Activated CD8-positive, alpha-beta memory T cell treated with anti-CD3 and anti-CD28 coated beads, Interleukin-2, amount 50 U/mL, for 48 hours (primary cell): Measurements from ENCODE around the gene USP46.
A peak's percentile ranks its signal among the peaks of the same experiment; 100 is the strongest.

Source experiments
- DNase-seq: peaks from one replicate; pipeline ENCODE4 v3.0.0-alpha.2; 2020

Gene USP46

GRCh38 chr4:52659001-52659721 is at the start of gene USP46:
TSS of gene USP46 (minus strand) at chr4:52659301. CDS start at chr4:52659150, 151 bp downstream.
- DNase-seq = peak; percentile 77

GRCh38 chr4:52704661-52705060 is 45.6 kb upstream of the USP46 start:
- no peak for DNase-seq

GRCh38 chr4:52704133-52704532 is 45.0 kb upstream of the USP46 start:
- no peak for DNase-seq

GRCh38 chr4:52701207-52701606 is 42.1 kb upstream of the USP46 start:
- no peak for DNase-seq

- DNase-seq = no peak
Measured at GRCh38 chr4:52694936-52695335, 35.8 kb upstream of the USP46 start.

- no peak for DNase-seq
Measured at GRCh38 chr4:52693492-52693891, 34.4 kb upstream of the USP46 start.

GRCh38 chr4:52689096-52689495 is 30.0 kb upstream of the USP46 start:
- no peak for DNase-seq

GRCh38 chr4:52687696-52688095 is 28.6 kb upstream of the USP46 start:
- DNase-seq = no peak

GRCh38 chr4:52685316-52685715 is 26.2 kb upstream of the USP46 start:
- no peak for DNase-seq

- DNase-seq = no peak
Measured at GRCh38 chr4:52684896-52685295, 25.8 kb upstream of the USP46 start.

GRCh38 chr4:52680381-52680780 is 21.3 kb upstream of the USP46 start:
- DNase-seq = no peak

GRCh38 chr4:52676536-52676935 is 17.4 kb upstream of the USP46 start:
- DNase-seq = no peak

- no peak for DNase-seq
Measured at GRCh38 chr4:52675111-52675510, 16.0 kb upstream of the USP46 start.

GRCh38 chr4:52670739-52671138 is 11.6 kb upstream of the USP46 start:
- no peak for DNase-seq

GRCh38 chr4:52670121-52670520 is 11.0 kb upstream of the USP46 start:
- DNase-seq = no peak

- no peak for DNase-seq
Measured at GRCh38 chr4:52665592-52665991, 6.5 kb upstream of the USP46 start.

- DNase-seq = no peak
Measured at GRCh38 chr4:52664479-52664878, 5.4 kb upstream of the USP46 start.

GRCh38 chr4:52661966-52662690 is 3.0 kb upstream of the USP46 start:
- no peak for DNase-seq

- no peak for DNase-seq
Measured at GRCh38 chr4:52660643-52661042, 1.5 kb upstream of the USP46 start.

- peak; percentile 61 for DNase-seq
Measured at GRCh38 chr4:52659722-52660261, 691 bp upstream of the USP46 start.

- DNase-seq = peak; percentile 56
Measured at GRCh38 chr4:52658641-52659000, 480 bp downstream of the USP46 start.

- no peak for DNase-seq
Measured at GRCh38 chr4:52657618-52658501, 1.2 kb downstream of the USP46 start.

- DNase-seq = no peak
Measured at GRCh38 chr4:52657292-52657617, 1.8 kb downstream of the USP46 start.
